ENCODE results near the gene USP11.

USP11 gene

DNA sequence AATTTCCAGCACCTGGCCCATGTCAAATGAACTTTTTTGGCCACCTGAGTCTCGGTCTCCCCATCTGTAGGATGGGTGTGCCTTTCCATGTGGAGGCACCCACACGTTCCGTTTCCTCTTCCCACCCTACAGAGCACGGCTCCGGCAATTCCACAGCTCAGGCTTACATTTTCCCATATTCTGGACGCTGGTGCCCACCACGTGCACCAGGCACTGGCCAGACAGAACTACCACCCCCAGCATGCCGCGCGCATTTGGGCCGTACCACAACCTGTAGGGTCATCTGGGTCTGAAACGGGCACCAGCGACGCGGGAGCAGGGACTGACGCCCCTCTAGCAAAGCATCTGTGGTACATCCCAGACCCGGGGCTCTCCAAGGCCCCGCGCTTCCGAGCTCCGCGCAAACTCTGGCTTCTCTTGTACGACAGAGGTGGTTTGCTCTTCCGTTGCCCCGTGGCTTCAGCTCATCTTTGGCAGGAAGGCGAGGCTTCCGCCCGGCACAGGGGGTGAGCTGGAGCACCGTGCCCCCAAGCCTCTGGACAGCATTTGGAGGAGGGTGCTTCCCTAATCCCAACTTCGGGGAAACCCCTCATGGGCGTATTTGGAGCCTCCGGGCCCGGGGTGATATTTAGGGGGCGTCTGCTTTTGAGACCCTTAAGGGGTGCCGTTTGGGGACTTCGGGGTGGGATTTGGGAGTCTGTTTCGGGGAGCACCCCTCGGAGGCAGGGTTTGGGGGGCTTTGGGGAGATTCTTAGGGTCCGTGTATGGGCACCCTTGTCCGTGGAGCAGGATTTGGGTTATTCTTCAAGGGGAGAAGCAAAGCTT is 42.2 kb upstream of the USP11 start:
- TF ChIP-seq CTCF (IDR thresholded peaks at IDR 0.05; ENCODE audit: low read depth, low read length), result no peak
- in situ Hi-C loops (cut with HindIII; ENCODE audit: low sequenced_read_pairs), result no loop called here
- peak overlapping the region; percentile 60 for H3K4me3 ChIP-seq (ENCODE audit: low read depth, low read length)
- peak; percentile 92 for DNase-seq (ENCODE audit: low read depth, low spot score)

DNA sequence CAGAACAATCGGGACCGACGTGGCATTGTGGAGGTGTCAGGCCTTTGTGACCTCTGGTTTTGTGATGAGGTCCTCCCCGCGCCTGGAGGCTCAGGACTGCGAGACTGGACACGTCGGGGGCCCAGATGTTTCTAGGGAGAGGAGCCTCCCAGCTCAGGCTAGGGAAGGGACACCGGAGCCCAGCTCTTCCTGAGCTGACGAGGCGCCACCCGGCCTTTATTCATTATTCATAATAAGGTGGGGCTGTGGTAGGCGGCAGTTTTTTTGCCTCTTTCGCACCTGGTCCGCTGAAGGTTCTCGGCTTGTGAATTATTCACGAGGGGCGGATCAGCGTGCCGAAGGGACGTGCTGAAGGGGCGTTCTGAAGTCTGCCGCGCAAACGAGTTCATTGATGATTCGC is 41.5 kb upstream of the USP11 start:
- peak overlapping the region; percentile 60 for H3K4me3 ChIP-seq (ENCODE audit: low read depth, low read length)
- no peak for TF ChIP-seq CTCF (IDR thresholded peaks at IDR 0.05; ENCODE audit: low read depth, low read length)
- in situ Hi-C loops (cut with HindIII; ENCODE audit: low sequenced_read_pairs), result no loop called here
- no peak for DNase-seq (ENCODE audit: low read depth, low spot score)

DNA sequence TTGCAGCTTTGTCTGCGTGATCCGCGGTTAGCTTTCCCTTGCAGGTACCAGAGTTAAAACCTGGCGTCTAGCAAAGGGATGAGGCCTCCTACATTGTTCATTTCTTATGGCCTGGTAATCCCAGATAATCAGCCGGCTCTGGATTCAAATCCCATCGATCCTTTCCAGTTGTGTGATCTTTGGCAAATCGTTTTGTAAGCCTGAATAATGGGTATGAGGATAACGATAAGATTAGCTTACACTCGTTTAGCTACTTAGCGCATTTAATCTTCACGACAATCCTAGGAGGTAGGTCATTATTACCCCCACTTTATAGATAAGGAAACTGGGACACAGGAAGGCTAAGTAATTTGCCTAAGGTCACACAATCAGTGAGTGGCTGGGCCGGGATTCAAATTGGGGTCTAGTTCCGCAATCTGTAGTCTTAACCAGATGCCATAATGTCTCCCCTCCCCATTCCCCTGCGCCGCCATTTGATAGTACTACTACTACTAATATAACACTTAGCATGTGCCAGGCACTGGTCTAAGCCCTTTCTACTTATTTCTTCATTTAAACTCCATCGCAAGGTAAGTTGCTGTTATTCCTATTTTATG is 40.9 kb upstream of the USP11 start:
- peak overlapping the region; percentile 60 for H3K4me3 ChIP-seq (ENCODE audit: low read depth, low read length)
- no peak for DNase-seq (ENCODE audit: low read depth, low spot score)
- in situ Hi-C loops (cut with HindIII; ENCODE audit: low sequenced_read_pairs), result no loop called here
- TF ChIP-seq CTCF (IDR thresholded peaks at IDR 0.05; ENCODE audit: low read depth, low read length), result no peak

DNA sequence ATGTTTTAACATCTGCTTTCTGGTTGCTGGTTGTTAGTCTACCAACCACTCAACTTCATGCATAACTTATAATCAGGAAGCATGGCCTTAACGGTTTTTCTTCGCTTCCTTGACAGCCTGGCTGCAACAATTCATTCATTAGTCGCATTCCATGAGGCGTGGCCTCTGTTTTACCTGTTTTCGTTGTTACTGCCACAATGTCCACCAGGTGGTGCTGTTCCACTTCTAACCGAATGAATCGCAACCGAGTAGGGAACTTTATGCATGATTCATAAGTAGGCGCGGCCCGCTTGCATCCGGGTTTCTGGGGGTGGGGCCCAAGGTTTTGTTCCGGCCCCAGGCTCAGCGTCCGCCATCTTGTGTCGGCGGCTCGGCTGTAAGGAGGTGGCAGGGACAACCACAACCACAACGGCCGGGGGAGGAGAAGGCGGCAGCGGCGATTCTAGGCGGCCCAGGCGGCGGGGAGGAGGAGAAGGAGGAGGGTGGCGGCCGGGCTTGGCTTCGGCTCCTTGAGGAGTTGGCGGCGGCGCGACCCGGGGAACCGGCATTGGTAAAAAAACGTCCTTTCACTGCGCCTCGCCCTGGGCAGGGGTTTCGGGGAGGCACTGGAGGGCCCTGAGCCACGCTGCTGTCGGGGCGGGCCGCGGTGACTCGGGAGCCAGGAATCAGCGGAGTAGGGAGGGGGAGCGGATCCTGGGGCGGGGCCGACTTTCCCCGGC is 39.2 kb upstream of the USP11 start, which contains the start of gene UBA1:
Gene UBA1, plus strand, starts transcription at position 355 of the 719 bp plus-strand sequence. CDS start 4,974 bp downstream, outside the sequence.
- H3K4me3 ChIP-seq (ENCODE audit: low read depth, low read length), result peak within 1 kb of the TSS; percentile 98
- peak; percentile 71 for TF ChIP-seq CTCF (IDR thresholded peaks at IDR 0.05; ENCODE audit: low read depth, low read length)
- in situ Hi-C loops (cut with HindIII; ENCODE audit: low sequenced_read_pairs), result no loop called here
- peak; percentile 98 for DNase-seq (ENCODE audit: low read depth, low spot score)

GRCh38 chrX:47194194-47194787 is 38.5 kb upstream of the USP11 start:
- peak overlapping the region; percentile 98 for H3K4me3 ChIP-seq (ENCODE audit: low read depth, low read length)
- no peak for TF ChIP-seq CTCF (IDR thresholded peaks at IDR 0.05; ENCODE audit: low read depth, low read length)
- no peak for DNase-seq (ENCODE audit: low read depth, low spot score)
- in situ Hi-C loops (cut with HindIII; ENCODE audit: low sequenced_read_pairs), result no loop called here

- no peak for TF ChIP-seq CTCF (IDR thresholded peaks at IDR 0.05; ENCODE audit: low read depth, low read length)
- no peak overlapping the region for H3K4me3 ChIP-seq (ENCODE audit: low read depth, low read length)
- in situ Hi-C loops (cut with HindIII; ENCODE audit: low sequenced_read_pairs), result no loop called here
- no peak for DNase-seq (ENCODE audit: low read depth, low spot score)
These were observed 36.7 kb upstream of the USP11 start for GRCh38 chrX:47196098-47196497.

All from astrocyte of the spinal cord (primary cell).